Spleen (tissue), 7 donors: ENCODE data around the gene VGF.

Experiments
- CTCF ChIP-seq, 11 experiments: fragments of 200-600 bp in 7 of 11; fragments of 450-650 bp in 4 of 11; sonication (generic) in 4 of 11; IDR thresholded peaks in 8 of 11; conservative IDR thresholded peaks in 3 of 11; 1 replicate in 7 of 11; 2 replicates in 4 of 11; pipeline versions ENCODE4 v1.4.0 to v1.8.0; 2016 to 2021; ENCODE audit warnings: antibody characterized with exemption in 11 of 11, inconsistent platforms in 4 of 11, mild to moderate bottlenecking in 1 of 11
- POLR2A ChIP-seq, 3 donors: fragments of 450-650 bp; IDR thresholded peaks; one replicate each; pipeline ENCODE4 v1.5.1; 2017; ENCODE audit warnings: antibody characterized with exemption in 3 of 3, mild to moderate bottlenecking in 1 of 3
- POLR2AphosphoS5 ChIP-seq, 3 donors: sonication (generic); formaldehyde crosslinking; IDR thresholded peaks; one replicate each; pipeline ENCODE4 v1.5.1; 2017; ENCODE audit warnings: antibody characterized with exemption in 3 of 3
- donor health status: DM: no; HTN: no; CAD: no; lungs with moderate emphysema.
- donor health status: DM: no; HTN: no; CAD: no.
- donor health status: DM: no; HTN: no; CAD: no.

- no peak for TF ChIP-seq CTCF (IDR thresholded peaks at IDR 0.05 in 8 of 11, conservative IDR thresholded peaks at IDR 0.05 in 3 of 11)
- TF ChIP-seq POLR2A (IDR thresholded peaks at IDR 0.05): no peak
- no peak for TF ChIP-seq POLR2AphosphoS5 (IDR thresholded peaks at IDR 0.05)
Observed at GRCh38 chr7:101186844-101187428, 21.6 kb upstream of the VGF start.
